Hepatocyte (in vitro differentiated cells): Measurements from ENCODE around the gene SH3BP1.

Experiments used
- CTCF ChIP-seq: fragments of 200-600 bp; sonication (generic); IDR thresholded peaks from 2 replicates; pipeline ENCODE4 v1.5.1; 2016; ENCODE audit warnings: antibody characterized with exemption, mild to moderate bottlenecking; ENCODE audit not compliant: poor library complexity
- EZH2 ChIP-seq: fragments of 200-600 bp; sonication (generic); IDR thresholded peaks from 2 replicates; pipeline ENCODE4 v1.6.1; 2016; ENCODE audit warnings: antibody characterized with exemption, mild to moderate bottlenecking, borderline replicate concordance

- TF ChIP-seq CTCF (no peak), EZH2 (no peak)
Measured at GRCh38 chr22:37675930-37676735, 36.7 kb downstream of the SH3BP1 start.
